ENCODE results near the gene PRRX2. TPM values are rescaled to one million over a fixed set of nuclear protein-coding genes. Genes with fewer than 3 reads are reported as not detected.

The PRRX2 gene
- total and polyA plus RNA-seq, 12 donors: 0.21 to 3.0 (median 0.45) TPM

DNA sequence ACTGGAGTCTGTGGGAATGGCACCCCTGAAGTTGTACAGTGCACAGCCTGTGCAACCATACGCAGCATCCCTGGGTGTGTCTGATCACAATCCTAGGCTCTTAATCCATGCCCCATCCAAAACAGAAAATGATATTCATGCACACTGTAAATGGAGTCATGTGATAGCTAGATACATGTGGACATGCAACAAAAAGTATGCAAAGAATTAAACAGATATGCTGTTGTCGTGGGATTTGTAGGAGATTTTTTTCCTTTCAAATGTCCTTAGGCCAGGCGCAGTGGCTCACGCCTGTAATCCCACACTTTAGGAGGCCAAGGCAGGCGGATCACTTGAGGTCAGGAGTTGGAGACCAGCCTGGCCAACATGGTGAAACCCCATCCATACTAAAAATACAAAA is 36.1 kb downstream of the PRRX2 start:
- Histone ChIP-seq H3K36me3 (no peaks in the 10 kb centered on the region), H3K4me1 (peaks cover 0 to 17% (median 5%) of the 10 kb centered on the region in 9 donors), H3K27me3 (peaks cover 0 to 41% (median 21%) of the 10 kb centered on the region in 7 donors), H3K4me3 (no peak overlapping the region), H3K9me3 (no peaks in the 10 kb centered on the region), H3K27ac (no peak overlapping the region)
- intact Hi-C loops (cut with DNase I): no loop called here
- 87 to 92% methylated on average over 5 of the region's 5 CpGs for WGBS, 2 donors
- TF ChIP-seq, protein P1, sequence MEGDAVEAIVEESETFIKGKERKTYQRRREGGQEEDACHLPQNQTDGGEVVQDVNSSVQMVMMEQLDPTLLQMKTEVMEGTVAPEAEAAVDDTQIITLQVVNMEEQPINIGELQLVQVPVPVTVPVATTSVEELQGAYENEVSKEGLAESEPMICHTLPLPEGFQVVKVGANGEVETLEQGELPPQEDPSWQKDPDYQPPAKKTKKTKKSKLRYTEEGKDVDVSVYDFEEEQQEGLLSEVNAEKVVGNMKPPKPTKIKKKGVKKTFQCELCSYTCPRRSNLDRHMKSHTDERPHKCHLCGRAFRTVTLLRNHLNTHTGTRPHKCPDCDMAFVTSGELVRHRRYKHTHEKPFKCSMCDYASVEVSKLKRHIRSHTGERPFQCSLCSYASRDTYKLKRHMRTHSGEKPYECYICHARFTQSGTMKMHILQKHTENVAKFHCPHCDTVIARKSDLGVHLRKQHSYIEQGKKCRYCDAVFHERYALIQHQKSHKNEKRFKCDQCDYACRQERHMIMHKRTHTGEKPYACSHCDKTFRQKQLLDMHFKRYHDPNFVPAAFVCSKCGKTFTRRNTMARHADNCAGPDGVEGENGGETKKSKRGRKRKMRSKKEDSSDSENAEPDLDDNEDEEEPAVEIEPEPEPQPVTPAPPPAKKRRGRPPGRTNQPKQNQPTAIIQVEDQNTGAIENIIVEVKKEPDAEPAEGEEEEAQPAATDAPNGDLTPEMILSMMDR (IDR thresholded peaks at IDR 0.05): no peak
- ATAC-seq (no peak), DNase-seq (no peak)

DNA sequence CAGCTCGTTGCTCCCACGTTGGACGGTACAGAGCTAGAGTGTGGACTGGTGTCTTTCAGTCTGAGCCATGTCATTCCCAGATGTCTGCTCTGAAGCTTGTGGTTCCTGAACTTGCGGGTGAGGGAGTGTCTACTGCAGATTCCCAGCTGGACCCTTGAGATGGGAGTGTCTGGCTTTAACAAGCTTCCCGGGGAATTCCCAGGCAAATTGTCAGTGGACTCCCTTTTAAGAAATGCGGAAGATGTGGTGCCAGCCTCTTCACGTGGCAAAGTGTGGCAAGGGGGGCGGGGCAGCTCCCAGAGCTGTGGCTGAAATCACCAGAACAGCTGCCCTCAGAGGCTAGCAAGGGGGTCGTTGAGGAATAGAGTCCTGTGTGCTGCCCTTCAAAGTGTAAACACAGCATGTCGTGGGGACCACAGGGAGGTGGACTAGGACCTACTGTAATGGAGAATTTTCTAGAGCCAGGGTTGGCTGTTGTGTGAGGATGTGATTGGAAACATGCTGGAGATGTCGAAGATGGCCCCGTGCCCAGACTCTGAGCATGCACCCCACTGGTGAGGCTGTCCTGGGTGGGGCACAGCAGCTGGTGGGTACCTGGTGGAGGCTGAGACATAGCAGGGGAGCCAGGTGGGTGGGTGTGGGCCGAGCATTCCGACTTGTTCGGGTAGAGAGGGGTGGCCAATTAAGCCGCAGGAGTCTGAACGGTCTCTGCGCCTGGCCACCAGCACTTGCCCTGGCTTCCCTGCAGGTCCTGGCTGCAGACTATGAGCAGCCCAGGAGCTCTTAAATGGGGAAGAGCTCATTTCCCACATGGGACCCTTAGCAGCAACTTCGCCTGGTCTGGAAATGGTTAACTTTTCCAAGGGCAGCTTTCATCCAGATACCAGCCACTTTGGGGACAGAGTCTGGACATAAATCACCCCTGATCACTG is 37.4 kb downstream of the PRRX2 start:
- Histone ChIP-seq H3K4me3 (no peak overlapping the region), H3K36me3 (no peaks in the 10 kb centered on the region), H3K9me3 (no peaks in the 10 kb centered on the region), H3K27ac (no peak overlapping the region), H3K4me1 (peaks cover 0 to 9% (median 2%) of the 10 kb centered on the region in 9 donors), H3K27me3 (peaks cover 0 to 28% (median 11%) of the 10 kb centered on the region in 7 donors)
- intact Hi-C loops (cut with DNase I): no loop called here
- WGBS, 2 donors: 55 to 59% methylated on average over 19 of the region's 19 CpGs
- TF ChIP-seq, protein P1 (IDR thresholded peaks at IDR 0.05): no peak
- ATAC-seq (no peak), DNase-seq (no peak)

- DNase-seq: no peak
- Histone ChIP-seq H3K36me3 (no peaks in the 10 kb centered on the region), H3K4me1 (peaks cover 0 to 7% (median 0%) of the 10 kb centered on the region in 9 donors), H3K27me3 (peaks cover 0 to 18% (median 1%) of the 10 kb centered on the region in 7 donors), H3K4me3 (no peak overlapping the region), H3K27ac (no peak overlapping the region), H3K9me3 (no peaks in the 10 kb centered on the region)
- TF ChIP-seq, protein P1 (IDR thresholded peaks at IDR 0.05): no peak
- ATAC-seq: peak in 5 of 8 donors; percentile 32 to 59 (median 51)
- 74 to 77% methylated on average over 17 of the region's 17 CpGs for WGBS, 2 donors
- intact Hi-C loops (cut with DNase I): no loop called here
Observed at GRCh38 chr9:129703667-129704355, 38.4 kb downstream of the PRRX2 start.

GRCh38 chr9:129704807-129705206 is 39.4 kb downstream of the PRRX2 start:
- Histone ChIP-seq H3K36me3 (no peaks in the 10 kb centered on the region), H3K4me1 (peaks cover 0 to 7% (median 0%) of the 10 kb centered on the region in 9 donors), H3K27me3 (peaks cover 0 to 13% (median 0%) of the 10 kb centered on the region in 7 donors), H3K9me3 (no peaks in the 10 kb centered on the region), H3K4me3 (no peak overlapping the region), H3K27ac (no peak overlapping the region)
- intact Hi-C loops (cut with DNase I): no loop called here
- 72 to 75% methylated on average over 8 of the region's 8 CpGs for WGBS, 2 donors
- no peak for DNase-seq
- TF ChIP-seq, protein P1 (IDR thresholded peaks at IDR 0.05): no peak
- no peak for ATAC-seq
